Stimulated activated CD8-positive, alpha-beta memory T cell treated with anti-CD3 and anti-CD28 coated beads, Interleukin-15, amount 100 ng/mL, for 1 hour (primary cell): ENCODE results near the gene TIMM10.

Experiments used
- DNase-seq: peaks from one replicate; pipeline ENCODE4 v3.0.0-alpha.2; 2020; ENCODE audit warnings: low read depth

The TIMM10 gene

GRCh38 chr11:57502376-57502775 is 28.2 kb downstream of the TIMM10 start:
- DNase-seq: no peak

- no peak for DNase-seq
These were observed 28.6 kb downstream of the TIMM10 start for GRCh38 chr11:57501953-57502352.

- DNase-seq: no peak
These were observed 29.6 kb downstream of the TIMM10 start for GRCh38 chr11:57500926-57501325.

GRCh38 chr11:57500515-57500914 is 30.0 kb downstream of the TIMM10 start:
- DNase-seq: no peak

- no peak for DNase-seq
These were observed 30.5 kb downstream of the TIMM10 start for GRCh38 chr11:57499983-57500461.

GRCh38 chr11:57499413-57499982 is 31.1 kb downstream of the TIMM10 start:
- no peak for DNase-seq

GRCh38 chr11:57498540-57498939 is 32.0 kb downstream of the TIMM10 start:
- no peak for DNase-seq

- DNase-seq: no peak
These were observed 33.0 kb downstream of the TIMM10 start for GRCh38 chr11:57497303-57498247.

GRCh38 chr11:57496109-57496820 is 34.3 kb downstream of the TIMM10 start:
- DNase-seq: no peak

GRCh38 chr11:57493507-57494503 is 36.7 kb downstream of the TIMM10 start:
- peak; percentile 59 for DNase-seq

- no peak for DNase-seq
These were observed 39.0 kb downstream of the TIMM10 start for GRCh38 chr11:57491371-57492061.

- DNase-seq: no peak
These were observed 39.9 kb downstream of the TIMM10 start for GRCh38 chr11:57490456-57491248.

- no peak for DNase-seq
These were observed 42.5 kb downstream of the TIMM10 start for GRCh38 chr11:57487920-57488659.

- no peak for DNase-seq
These were observed 43.4 kb downstream of the TIMM10 start for GRCh38 chr11:57487021-57487778.

- DNase-seq: no peak
These were observed 45.1 kb downstream of the TIMM10 start for GRCh38 chr11:57485217-57485990.

- no peak for DNase-seq
These were observed 46.3 kb downstream of the TIMM10 start for GRCh38 chr11:57484141-57484710.

- DNase-seq: no peak
These were observed 47.0 kb downstream of the TIMM10 start for GRCh38 chr11:57483562-57483918.
